Glomerular visceral epithelial cell (primary cell): ENCODE results near the gene GPRASP3.

Experiments used
- DNase-seq: peaks from one replicate; pipeline ENCODE4 v3.0.0-alpha.2; 2016; ENCODE audit errors: extremely low spot score

GPRASP3 gene

DNA sequence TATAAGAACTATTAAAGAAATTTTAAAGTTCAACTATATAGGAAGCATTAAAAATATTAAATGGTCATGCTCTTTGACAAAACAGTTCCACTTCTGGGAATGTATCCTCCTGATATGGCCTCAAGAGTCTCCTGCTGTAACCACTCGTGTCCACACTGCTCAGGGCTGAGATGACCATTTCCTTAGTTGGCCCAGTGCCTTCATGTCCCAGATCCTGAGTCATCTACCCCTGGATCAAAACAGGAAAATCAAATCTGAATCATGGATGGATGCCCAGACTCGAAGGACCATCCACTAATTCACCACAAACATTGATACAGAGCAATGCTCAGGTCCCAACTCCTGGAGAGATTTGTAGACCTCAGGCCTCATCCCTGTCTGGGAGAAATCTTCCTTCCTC, 44.7 kb downstream of the GPRASP3 start:
- peak; percentile 42 for DNase-seq

DNA sequence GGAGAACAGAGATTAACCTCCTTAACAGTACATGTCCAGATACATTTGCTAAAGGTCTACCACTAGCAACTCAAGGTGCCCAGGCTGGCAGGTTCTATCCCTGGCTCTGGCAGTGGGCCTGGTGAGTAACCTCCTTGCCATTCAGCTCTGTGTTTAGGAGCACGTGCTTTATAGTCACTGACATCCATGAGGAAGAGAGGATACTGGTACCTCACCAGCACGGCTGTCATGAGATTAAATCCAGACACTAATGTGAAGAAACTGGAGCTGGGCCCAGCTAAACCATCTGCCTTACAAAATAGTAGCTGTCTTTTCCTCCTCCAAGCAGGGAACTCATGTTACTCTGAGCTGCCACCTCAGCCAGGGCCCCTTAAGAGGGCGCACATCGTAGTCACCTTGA, 45.3 kb downstream of the GPRASP3 start:
- peak; percentile 30 for DNase-seq

DNA sequence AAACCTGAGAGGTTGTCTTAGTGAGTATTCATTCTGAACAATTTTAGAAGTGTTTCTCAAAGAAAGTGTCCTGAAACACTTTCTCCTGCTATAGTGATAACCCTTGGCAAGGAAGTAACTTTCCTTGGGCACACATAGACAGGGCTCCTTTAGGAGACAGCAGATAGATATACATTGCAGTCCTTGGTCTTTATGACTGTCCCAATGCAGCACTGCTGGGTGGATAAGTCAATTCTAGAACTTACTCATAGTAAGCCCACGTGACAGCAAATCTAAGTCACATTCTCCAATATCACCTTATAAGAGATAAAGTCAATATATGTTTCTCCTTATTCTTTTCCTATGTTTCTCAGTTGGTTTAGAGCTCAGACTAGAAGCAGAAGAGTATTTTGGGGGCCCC, 46.7 kb downstream of the GPRASP3 start:
- DNase-seq = no peak

DNA sequence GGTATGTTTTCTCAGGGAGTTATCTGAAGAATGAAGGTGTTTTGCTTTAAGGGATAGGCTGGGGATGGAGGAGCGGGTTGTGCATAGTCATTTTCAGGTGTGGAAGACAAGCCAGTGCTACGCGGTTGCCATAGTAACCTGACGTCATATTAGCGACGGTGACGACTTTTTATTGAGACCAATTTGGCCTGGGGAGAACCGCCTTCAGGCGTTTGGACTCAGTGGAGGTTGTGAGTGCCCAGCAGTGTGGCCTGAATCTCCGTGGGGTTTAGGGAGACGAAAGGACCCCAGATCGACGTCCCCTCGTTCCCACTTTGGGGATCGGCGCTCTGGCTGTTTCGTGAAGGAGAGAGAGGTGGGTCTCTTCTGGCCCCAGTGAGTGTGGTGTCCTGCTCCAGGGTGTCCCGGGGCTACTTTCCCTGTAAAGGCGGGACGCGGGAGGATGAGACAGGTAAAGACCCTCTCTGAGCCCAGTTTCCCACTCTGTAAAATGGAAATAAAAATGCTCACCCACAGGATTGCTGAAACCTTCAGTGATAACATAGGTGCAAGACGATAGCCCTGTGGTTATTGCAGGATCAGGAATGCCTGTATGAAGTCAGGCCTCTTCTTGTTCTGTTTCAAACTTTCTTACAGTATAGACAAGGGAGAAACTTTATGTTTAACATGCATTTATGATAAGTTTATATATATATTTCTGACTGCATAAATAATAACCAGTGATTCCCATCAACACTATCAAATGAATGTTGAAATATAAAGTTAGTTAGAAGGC, 48.6 kb downstream of the GPRASP3 start:
- DNase-seq = peak; percentile 81
